NOMO-1 (cell line): Measurements from ENCODE around the gene OR1L6.

Experiments
- DNase-seq, 2 experiments: peaks; one replicate each; lab custom pipeline; 2025; ENCODE audit not compliant: unreplicated experiment in 2 of 2; lab: John Stamatoyannopoulos, UW

The OR1L6 gene, protein sequence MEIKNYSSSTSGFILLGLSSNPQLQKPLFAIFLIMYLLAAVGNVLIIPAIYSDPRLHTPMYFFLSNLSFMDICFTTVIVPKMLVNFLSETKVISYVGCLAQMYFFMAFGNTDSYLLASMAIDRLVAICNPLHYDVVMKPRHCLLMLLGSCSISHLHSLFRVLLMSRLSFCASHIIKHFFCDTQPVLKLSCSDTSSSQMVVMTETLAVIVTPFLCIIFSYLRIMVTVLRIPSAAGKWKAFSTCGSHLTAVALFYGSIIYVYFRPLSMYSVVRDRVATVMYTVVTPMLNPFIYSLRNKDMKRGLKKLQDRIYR

DNA sequence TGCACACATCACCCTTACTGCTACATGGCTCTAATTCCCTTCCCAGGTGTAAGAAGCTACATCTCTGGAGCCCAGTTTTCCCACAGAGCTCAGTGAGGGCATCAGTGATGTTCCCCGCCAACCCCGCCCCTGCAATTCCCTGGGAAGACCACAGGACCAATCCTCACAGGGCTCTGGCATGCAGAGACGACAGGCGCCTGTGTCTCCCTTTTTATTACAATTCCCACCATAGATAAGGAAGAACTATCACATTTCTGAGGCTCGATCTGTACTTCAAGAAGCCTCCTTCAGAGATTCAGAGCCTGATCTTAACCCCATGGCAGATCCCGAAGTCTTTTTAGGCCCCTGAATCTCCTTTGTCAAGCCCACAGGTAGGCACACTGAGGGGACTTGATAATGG, at the start of gene OR1L6:
OR1L6 (plus strand) TSS at position 301 of the 400 bp plus-strand sequence. CDS start 7,545 bp downstream, outside the sequence.
- DNase-seq, result no peak

DNA sequence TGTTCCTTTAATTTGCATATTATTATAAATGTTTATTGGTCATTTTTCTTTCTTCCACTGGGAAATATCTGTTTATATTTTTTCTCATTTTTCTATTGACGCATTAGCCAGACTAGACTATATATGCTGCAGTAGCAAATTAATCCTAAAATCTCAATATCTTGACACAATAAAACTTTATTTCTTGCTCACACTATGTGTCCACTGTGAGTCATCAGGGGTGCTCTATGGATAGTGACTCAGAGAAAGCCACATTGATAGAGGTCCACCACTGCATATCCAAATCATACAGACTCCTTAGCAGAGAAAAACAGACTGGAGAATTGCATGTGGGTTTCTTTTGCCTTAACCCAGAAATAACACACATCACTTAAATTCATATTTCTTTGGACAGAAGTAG, 46.4 kb upstream of the OR1L6 start:
- no peak for DNase-seq

- DNase-seq, result no peak
Observed at GRCh38 chr9:122718038-122718437, 24.1 kb upstream of the OR1L6 start.

GRCh38 chr9:122719218-122719617, 22.9 kb upstream of the OR1L6 start:
- DNase-seq, result no peak

DNA sequence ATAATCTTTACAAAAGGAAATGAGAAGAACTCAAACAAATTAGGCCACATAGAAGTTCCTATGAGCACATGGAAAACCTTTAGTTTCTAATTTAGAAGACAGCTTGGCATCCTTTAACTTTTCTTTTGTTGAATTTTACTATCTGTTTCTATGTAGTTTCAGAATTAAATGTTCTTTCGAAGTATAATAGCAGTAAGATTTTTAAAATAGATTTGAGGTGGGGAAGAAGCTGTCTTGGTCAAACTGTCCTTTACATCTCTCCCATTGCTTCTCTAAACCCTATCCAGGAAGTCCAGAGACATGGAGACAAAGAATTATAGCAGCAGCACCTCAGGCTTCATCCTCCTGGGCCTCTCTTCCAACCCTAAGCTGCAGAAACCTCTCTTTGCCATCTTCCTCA, 18.4 kb upstream of the OR1L6 start, which contains the start of gene OR1L4:
OR1L4 (plus strand) TSS at position 301 of the 400 bp plus-strand sequence; CDS start at position 301, 0 bp downstream.
- no peak for DNase-seq

GRCh38 chr9:122754825-122755224, 12.7 kb downstream of the OR1L6 start:
- DNase-seq, result no peak

- no peak for DNase-seq
Observed at GRCh38 chr9:122767817-122768216, 25.7 kb downstream of the OR1L6 start.

- no peak for DNase-seq
Observed at GRCh38 chr9:122777052-122777451, 34.9 kb downstream of the OR1L6 start.

GRCh38 chr9:122777935-122778627, 36.0 kb downstream of the OR1L6 start:
- DNase-seq, result no peak

- DNase-seq, result no peak
Observed at GRCh38 chr9:122779181-122779580, 37.1 kb downstream of the OR1L6 start.

- no peak for DNase-seq
Observed at GRCh38 chr9:122780026-122780425, 37.9 kb downstream of the OR1L6 start.

DNA sequence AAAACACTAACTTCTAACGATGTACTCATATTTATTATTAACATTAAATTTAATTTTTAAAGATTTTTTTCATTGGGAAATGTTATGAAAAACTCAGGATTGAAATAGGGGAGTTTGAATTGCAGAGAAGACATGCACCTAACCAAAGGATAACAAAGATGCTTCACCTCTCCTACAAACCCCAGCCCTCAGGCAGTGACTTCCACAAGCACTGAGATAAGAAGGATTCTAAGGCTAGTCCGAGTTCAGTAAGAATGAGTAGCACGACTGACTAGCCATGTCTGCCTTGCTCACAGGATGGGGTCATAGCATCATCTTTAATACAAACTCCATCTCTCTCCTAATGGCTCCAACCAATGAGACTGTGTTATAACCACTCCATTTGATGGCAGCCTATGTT, 39.6 kb downstream of the OR1L6 start:
- no peak for DNase-seq

DNA sequence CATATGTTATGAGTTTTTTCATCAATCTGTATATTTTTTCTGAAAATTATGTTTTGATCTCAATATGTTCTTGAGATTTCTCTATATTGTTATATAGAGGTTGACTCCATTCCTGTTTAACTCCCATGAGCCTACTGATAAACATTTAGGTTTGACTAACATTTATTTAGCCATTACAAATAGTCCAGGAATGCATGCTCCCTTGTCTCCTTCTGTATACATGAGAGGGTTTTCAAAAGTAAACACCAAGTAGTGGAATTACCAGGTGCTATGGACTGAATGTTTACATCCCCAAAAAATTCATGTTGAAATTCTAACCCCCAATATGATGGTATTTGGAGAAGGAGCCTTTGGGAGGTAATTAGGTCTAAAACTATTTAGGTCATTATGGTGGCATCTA, 43.2 kb downstream of the OR1L6 start:
- DNase-seq, result no peak

DNA sequence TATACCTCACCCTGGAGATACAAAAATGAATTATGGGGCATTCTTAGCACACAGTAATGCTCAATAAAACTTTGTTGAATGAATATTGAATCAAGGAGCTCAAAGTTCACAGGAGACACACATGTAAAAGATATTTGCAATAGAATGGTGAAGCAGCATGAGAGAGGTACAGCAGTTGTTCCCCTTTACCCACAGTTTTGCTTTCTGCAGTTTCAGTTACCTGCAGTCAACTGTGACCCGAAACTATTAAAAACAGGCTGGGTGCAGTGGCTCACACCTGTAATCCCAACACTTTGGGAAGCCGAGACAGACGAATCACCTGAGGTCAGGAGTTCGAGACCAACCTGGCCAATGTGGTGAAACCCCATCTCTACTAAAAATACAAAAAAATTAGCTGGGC, 44.2 kb downstream of the OR1L6 start:
- DNase-seq, result no peak

DNA sequence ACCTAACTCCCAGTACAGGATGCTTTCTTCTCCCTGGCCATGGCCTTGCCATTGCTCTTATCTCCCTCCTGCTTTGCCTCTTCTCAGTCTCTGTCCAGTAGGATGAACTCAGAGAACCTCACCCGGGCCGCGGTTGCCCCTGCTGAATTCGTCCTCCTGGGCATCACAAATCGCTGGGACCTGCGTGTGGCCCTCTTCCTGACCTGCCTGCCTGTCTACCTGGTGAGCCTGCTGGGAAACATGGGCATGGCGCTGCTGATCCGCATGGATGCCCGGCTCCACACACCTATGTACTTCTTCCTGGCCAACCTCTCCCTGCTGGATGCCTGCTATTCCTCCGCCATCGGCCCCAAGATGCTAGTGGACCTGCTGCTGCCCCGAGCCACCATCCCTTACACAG, 46.7 kb downstream of the OR1L6 start, which contains the start of gene OR5C1:
OR5C1 (plus strand) TSS at position 103 of the 400 bp plus-strand sequence; CDS start at position 103, 0 bp downstream.
- no peak for DNase-seq

- no peak for DNase-seq
Observed at GRCh38 chr9:122789256-122790046, 47.3 kb downstream of the OR1L6 start.

GRCh38 chr9:122791872-122792669, 50.0 kb downstream of the OR1L6 start:
- DNase-seq, result no peak

- no peak for DNase-seq
Observed at GRCh38 chr9:122797316-122798063, 55.4 kb downstream of the OR1L6 start.
